HL-60 (cell line): ENCODE measurements around the gene OVOL1.

ENCODE experiments used
- DNase-seq, 2 experiments: peaks; one replicate each; pipeline ENCODE4 v3.0.0-alpha.2; 2010 to 2020; ENCODE audit warnings: low read depth in 1 of 2, low spot score in 1 of 2
- H3K27ac ChIP-seq: fragments of 250-450 bp; sonication (Bioruptor Pico); replicated peaks from 2 replicates; pipeline ENCODE4 v1.5.1; 2020; ENCODE audit warnings: mild to moderate bottlenecking, moderate library complexity
- H3K27me3 ChIP-seq: fragments of 250-450 bp; sonication (Bioruptor Pico); 2 replicates; pipeline ENCODE4 v1.5.1; 2021; ENCODE audit warnings: mild to moderate bottlenecking, moderate library complexity; ENCODE audit not compliant: insufficient read depth, poor library complexity, severe bottlenecking
- H3K4me3 ChIP-seq: replicated peaks from 2 replicates; pipeline ENCODE4 v1.5.1; 2011; ENCODE audit warnings: mild to moderate bottlenecking, control low read depth, low read length; ENCODE audit not compliant: insufficient read depth
- GABPA ChIP-seq: IDR thresholded peaks from 2 replicates; pipeline ENCODE4 v1.6.1; 2012; ENCODE audit warnings: low read depth
- POLR2AphosphoS5 ChIP-seq: IDR thresholded peaks from 2 replicates; pipeline ENCODE4 v1.6.1; 2012; ENCODE audit warnings: low read depth
- SPI1 ChIP-seq: IDR thresholded peaks from 2 replicates; pipeline ENCODE4 v1.6.1; 2012; ENCODE audit warnings: low read depth, mild to moderate bottlenecking, borderline replicate concordance
- TF ChIP-seq, protein P1 (sequence below): IDR thresholded peaks from one replicate; pipeline ENCODE4 v1.5.1; 2011; ENCODE audit warnings: low read length, control low read depth, inconsistent platforms; ENCODE audit not compliant: insufficient read depth
- TF ChIP-seq, protein P2 (sequence below): IDR thresholded peaks from 2 replicates; pipeline ENCODE4 v1.6.1; 2012; ENCODE audit warnings: low read depth; ENCODE audit not compliant: insufficient replicate concordance

OVOL1 gene

DNA sequence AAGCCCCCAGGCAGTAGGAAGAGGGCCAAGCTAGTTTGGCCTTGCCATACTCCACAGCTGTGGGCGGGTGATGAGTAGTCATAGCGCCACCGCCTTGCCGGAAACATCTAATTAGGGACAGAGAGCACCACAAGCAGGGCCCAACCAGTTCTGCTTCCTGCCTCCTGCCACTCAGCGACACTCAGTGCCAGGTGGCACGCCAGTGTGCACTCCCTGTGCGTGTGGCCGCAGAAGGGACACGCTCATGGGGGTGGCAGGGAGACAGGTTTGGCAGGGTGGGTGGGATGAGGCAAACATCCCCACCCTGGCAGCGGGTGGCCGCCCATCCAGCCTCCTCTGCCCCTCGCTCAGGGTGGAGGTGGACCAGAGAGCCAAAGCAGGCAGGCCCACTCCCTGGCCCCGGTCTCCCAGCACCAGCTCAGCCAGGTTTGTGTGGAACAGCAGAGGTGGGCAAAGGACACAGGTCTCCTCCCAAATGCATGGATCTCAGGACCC is 4.9 kb downstream of the OVOL1 start:
- peak; percentile 62 to 80 for DNase-seq
- no peak for TF ChIP-seq GABPA
- TF ChIP-seq POLR2AphosphoS5 = peak; percentile 84
- TF ChIP-seq SPI1 = peak; percentile 49; the same call in 1 of the 2 replicates
- H3K27ac ChIP-seq = peak overlapping the region; percentile 44
- H3K27me3 ChIP-seq = peaks cover 21% of the 10 kb centered on the region
- H3K4me3 ChIP-seq = no peak overlapping the region

DNA sequence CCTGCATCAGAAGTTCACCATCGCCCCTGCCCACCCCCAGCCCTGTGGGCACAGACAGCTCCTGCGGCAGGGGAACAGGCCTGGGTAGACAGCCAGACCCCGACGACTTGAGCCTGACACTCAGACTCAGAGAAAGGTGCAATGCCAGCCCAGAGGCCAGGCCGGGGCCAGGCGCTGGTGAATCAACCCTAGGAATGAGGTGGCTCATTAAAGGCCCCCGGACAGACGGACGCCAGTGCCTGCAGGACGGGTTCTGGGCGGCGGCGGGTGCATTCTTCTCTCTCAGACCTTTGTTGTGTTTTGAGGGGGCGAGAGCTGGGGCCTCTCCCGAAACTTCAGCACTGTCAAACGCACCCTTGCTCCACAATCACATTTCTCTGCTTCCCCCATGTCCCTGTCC is 5.6 kb downstream of the OVOL1 start:
- DNase-seq = no peak
- Histone ChIP-seq H3K27me3 (peaks cover 17% of the 10 kb centered on the region), H3K4me3 (no peak overlapping the region), H3K27ac (no peak overlapping the region)
- TF ChIP-seq POLR2AphosphoS5 (no peak), GABPA (no peak), SPI1 (no peak)

DNA sequence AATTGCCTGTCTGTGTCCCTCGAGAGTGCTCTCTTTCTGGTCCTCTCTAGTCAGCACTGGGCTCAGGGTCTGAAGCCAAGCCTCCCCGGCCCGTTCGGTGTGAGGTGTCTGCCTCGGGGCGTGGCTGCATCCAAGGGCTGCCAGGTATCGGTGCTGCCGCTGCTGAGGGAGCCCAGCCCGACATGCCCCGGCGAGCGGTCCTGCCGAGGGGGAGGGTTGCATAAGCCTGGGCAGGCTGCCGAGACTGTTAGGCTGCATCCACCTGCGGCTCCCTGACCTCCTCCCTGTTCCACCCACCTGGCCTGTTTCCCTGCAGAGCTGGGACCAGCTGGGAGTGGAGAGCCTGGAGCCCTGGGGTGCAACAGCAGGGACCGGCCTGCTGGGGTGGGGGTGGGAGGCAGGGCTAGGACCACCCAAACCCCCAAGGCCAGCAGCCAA is 6.3 kb downstream of the OVOL1 start:
- DNase-seq = no peak
- H3K27ac ChIP-seq = no peak overlapping the region
- H3K4me3 ChIP-seq = no peak overlapping the region
- TF ChIP-seq SPI1 (no peak), POLR2AphosphoS5 (no peak), GABPA (no peak)
- TF ChIP-seq, protein P1, sequence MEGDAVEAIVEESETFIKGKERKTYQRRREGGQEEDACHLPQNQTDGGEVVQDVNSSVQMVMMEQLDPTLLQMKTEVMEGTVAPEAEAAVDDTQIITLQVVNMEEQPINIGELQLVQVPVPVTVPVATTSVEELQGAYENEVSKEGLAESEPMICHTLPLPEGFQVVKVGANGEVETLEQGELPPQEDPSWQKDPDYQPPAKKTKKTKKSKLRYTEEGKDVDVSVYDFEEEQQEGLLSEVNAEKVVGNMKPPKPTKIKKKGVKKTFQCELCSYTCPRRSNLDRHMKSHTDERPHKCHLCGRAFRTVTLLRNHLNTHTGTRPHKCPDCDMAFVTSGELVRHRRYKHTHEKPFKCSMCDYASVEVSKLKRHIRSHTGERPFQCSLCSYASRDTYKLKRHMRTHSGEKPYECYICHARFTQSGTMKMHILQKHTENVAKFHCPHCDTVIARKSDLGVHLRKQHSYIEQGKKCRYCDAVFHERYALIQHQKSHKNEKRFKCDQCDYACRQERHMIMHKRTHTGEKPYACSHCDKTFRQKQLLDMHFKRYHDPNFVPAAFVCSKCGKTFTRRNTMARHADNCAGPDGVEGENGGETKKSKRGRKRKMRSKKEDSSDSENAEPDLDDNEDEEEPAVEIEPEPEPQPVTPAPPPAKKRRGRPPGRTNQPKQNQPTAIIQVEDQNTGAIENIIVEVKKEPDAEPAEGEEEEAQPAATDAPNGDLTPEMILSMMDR = no peak
- TF ChIP-seq, protein P2, sequence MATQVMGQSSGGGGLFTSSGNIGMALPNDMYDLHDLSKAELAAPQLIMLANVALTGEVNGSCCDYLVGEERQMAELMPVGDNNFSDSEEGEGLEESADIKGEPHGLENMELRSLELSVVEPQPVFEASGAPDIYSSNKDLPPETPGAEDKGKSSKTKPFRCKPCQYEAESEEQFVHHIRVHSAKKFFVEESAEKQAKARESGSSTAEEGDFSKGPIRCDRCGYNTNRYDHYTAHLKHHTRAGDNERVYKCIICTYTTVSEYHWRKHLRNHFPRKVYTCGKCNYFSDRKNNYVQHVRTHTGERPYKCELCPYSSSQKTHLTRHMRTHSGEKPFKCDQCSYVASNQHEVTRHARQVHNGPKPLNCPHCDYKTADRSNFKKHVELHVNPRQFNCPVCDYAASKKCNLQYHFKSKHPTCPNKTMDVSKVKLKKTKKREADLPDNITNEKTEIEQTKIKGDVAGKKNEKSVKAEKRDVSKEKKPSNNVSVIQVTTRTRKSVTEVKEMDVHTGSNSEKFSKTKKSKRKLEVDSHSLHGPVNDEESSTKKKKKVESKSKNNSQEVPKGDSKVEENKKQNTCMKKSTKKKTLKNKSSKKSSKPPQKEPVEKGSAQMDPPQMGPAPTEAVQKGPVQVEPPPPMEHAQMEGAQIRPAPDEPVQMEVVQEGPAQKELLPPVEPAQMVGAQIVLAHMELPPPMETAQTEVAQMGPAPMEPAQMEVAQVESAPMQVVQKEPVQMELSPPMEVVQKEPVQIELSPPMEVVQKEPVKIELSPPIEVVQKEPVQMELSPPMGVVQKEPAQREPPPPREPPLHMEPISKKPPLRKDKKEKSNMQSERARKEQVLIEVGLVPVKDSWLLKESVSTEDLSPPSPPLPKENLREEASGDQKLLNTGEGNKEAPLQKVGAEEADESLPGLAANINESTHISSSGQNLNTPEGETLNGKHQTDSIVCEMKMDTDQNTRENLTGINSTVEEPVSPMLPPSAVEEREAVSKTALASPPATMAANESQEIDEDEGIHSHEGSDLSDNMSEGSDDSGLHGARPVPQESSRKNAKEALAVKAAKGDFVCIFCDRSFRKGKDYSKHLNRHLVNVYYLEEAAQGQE = no peak
- peaks cover 11% of the 10 kb centered on the region for H3K27me3 ChIP-seq

DNA sequence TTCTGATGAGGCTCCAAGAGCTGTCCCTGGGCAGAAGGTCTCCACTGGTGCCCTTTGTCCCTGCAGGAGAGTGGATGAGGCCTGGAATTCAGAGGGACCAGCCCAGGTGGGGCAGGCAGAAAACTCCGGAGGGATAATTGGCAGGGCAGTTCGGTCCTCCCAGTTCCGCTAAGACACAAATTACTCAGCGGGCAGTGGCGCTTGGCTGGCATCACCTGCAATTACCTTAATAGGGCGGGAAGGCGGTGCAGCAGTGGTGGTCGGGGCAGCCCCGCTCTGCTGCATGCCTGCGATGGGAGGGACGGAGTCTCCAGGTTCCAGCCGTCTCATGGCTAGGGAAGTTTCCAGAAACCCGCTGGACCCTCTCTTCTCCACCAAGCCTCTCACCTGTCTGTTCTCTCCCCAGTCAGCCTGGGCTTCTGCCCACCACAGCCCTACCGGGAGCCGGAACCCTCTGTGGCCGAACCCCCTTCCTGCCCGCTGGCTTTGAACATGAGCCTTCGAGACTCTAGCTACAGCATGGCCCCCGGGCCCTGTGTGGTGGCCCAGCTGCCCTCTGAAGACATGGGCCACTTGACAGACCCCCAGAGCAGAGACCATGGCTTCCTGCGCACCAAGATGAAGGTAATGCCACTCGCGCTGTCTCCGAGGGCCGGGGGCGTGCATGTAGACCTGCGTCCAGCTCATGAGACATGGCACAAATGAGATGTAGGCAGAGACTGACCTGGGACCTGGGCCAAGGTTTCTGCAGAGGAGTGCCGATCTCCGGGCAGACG is 7.0 kb downstream of the OVOL1 start:
- Histone ChIP-seq H3K27me3 (peaks cover 4% of the 10 kb centered on the region), H3K27ac (no peak overlapping the region)
- no peak for DNase-seq

More for the DNA sequence above, 7.0 kb downstream of the OVOL1 start:
- no peak overlapping the region for H3K4me3 ChIP-seq
- TF ChIP-seq SPI1 (no peak), GABPA (no peak), POLR2AphosphoS5 (no peak)
- TF ChIP-seq, protein P2 = no peak
- TF ChIP-seq, protein P1 = no peak
